NCI-H774 (cell line): Measurements from ENCODE around the gene COPB1.

Experiments used
- DNase-seq: peaks from one replicate; lab custom pipeline; 2025; lab: John Stamatoyannopoulos, UW

Gene COPB1

GRCh38 chr11:14503023-14503422, 3.4 kb upstream of the COPB1 start:
- DNase-seq: no peak

GRCh38 chr11:14502039-14502438, 2.4 kb upstream of the COPB1 start:
- DNase-seq: no peak

DNA sequence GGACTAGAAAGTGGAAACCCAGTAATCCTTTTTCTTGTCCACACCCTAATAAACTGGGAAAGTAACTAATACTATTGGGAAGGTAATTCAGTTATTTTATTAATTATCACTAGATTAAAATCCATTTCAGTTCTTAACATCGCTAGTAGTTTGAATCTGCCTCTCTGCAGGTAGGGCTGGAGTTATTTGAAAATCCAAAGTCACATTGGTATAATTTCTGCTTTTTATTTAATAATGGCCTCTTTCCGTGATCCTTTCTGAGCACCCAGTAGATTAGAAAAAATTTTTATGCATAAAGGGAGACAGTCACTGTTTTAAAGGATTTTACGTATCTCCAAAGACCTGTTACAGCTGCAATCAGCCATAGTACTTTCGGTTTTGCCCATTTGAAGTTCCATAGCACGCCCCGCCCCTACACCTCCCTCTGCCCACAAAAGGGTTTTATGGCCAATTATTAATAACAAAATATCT, 605 bp upstream of the COPB1 start:
- no peak for DNase-seq

GRCh38 chr11:14499178-14499559, 442 bp downstream of the COPB1 start:
- DNase-seq: no peak

DNA sequence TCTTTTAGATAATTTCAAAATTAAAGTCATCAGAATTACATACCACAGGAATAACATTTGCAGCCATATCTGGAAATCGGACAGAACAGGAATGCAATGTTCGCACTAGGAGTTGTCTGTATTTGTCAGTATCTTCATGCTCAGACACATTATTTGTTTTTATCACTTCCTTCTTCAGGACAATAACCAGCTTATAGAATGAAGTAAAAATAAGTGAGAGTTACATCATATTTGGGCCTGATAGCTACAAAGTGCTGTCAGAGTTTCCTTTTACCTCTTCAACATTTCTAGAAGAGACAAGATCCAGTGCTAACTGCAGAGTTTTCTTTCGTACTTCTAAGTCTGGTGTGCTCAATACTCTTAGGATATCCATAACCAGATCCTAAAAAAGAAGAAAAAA, 18.9 kb downstream of the COPB1 start:
- DNase-seq: no peak

DNA sequence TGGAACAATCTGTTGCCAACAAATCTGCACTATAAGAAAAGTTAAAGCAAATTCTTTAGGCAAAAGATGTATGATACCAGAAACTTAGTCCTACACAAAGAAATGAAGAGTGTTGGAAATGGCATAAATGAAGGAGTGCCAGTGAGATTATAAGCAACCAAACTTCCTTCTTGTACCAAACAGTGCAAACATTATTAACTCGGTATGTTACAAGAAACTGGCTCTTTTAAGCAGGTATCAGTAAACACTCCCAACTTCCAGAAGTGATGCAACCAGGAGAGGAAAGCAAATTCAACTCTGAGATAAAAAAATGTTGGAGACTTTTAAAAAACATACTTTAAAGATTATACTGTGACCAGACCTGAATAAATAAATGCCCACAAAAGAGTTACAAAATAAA, 28.5 kb downstream of the COPB1 start:
- DNase-seq: no peak

- no peak for DNase-seq
Observed at GRCh38 chr11:14463623-14464022, 36.0 kb downstream of the COPB1 start.

DNA sequence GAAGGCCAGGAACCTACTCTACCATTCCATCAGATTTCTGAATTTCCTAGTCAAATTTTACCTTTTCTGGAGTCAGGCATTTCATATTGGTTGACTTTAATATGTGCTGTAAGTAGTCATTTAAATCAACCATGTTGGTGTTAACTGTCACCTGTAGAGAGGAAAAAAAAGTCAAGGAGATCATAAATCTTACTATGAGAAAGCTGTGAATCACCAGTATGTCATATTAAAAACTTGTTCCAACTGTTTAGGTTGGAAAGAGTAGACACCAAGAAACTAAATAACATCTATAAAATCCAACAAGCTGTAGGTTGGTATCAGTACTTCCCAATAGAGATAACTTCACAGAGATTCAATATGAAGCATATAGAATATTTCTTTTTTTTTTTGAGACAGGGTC, 39.5 kb downstream of the COPB1 start:
- no peak for DNase-seq

GRCh38 chr11:14458377-14458776, 41.2 kb downstream of the COPB1 start:
- DNase-seq: no peak

DNA sequence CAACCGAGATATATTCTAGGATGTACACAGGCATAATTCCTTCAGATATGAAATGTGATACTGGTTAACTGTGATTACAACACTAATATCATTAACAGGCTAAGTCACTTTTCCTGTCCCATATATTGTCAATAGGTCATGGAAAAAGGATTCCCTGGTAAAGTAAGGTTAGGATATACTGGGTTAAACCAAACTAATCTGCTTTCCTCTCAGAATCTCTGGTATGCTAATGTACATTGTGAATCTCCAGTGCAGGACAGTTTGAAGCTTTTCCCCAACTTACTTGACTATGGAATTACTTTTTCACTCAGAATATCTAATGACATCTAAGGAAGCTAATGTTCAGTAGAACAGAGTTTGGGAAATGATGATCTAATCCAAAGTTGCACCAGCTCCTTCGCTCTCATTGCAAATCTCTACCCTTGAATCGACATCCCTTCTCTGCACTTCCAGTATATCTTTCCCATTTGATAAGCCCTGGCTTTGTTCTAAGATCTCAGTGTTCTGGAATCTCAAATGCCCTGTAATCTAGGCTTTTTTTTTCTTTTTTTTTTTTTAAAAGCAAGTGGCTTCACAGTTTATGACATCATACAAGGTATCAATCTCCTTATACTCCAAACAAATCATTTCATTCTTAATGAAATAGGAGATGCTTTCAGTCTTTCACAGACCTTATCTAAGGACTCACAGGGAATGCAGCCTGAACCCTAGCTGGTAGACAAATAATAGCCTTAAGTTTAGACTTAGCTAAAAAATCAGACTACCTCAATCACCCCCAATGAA, 43.8 kb downstream of the COPB1 start:
- no peak for DNase-seq

- DNase-seq: no peak
Observed at GRCh38 chr11:14454861-14455632, 44.6 kb downstream of the COPB1 start.

- no peak for DNase-seq
Observed at GRCh38 chr11:14451825-14452224, 47.8 kb downstream of the COPB1 start.

DNA sequence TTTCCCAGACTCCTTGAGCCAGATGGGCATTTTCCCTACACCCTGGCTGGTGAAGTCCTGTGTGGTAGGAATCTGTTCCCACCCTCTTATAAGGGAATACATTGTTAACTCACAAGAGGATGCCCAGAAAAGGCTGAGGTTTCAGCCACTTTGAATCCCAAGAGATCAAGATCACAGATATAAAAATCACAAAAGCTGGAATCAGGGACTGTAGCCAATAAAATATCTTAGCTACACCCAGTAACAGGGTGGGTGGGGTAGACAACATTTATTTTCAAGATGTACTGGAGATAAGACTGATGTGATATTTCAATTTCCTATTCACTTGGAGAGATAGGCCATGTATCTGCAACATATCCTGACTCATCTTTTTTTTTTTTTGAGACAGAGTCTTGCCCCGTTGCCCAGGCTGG, 50.3 kb downstream of the COPB1 start:
- no peak for DNase-seq

DNA sequence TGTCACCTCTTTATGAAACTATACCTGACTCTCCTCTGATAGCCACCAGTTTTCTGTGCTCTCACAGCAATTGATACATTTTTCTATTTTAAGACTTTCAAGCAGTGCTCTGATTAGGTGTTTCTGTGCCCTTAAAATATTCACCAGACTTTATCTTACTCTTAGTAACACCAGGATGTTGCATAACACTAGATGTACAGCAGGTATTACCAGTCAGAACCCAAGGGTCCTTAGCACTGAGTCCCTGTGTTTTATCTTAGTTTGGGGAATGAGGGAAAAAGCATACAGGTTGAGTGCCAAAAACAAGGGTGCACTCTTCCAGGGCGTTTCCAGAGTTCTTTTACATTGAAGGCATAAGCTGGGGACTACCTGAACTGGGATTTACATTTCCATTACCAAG, 51.4 kb downstream of the COPB1 start:
- no peak for DNase-seq

DNA sequence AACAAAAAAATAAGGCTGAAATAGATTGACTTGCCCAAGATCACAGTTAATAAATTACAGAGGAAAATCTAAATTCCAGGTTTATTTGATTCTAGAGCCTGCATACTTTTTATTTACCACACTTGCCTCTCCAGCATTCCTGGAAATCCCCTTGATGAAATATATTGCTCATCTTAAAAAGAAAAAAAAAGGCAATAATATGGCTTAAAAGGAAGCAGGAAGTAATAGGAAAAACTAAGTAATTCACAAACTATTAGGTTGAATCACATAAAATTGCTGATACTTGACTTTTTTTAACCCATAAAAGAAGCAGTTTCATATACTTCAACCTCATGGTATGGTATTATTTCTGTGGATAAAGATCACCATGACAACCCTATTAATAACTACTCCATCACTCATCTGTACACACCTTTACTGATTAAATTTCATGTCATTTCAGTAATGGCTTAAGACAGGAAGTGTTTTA, 52.9 kb downstream of the COPB1 start:
- no peak for DNase-seq

DNA sequence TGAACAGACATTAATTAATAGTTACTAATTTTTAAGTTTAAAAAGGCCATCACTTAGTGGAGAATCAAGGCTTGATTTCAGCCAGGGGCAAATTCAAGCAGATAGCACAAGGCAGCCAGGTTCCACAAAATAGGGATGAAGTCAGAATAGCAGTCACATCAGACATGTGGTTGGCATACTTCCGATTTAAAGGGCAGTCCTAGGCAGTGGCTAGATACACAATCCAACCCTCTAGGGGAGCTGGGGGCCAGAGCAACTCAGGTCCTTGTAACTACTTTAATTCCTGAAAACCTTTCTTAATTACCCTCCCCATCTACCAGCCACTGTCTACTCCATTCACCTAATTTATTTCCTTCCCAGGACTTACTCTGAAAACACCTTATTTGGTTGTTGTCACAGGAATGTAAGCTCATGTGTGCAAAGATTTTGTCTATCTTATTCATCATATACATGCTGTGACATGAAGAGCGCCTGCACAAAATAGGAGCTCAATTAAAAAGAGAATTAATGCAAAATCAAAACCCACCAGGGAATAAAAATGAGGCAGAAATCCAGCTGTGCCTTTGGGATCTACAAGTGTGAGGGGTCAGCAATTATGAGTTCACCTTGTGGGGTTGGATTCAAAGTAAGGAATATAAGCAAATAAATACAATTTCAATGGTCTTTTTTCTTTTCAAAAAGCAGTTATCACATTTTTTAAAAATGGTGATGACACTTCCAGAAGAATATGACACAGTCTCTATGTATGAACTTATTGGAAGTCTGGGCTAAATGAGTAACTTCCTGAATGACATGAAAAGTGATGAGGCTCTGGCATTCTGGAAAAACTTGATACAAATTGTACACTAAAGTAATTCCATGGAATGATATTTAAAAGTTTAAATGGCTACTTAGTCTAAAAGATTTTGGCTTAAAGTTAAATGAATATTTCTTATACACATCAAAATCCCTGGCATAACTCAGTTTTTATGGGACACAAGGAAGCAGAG, 53.8 kb downstream of the COPB1 start:
- no peak for DNase-seq

GRCh38 chr11:14444441-14445189, 55.0 kb downstream of the COPB1 start:
- no peak for DNase-seq

DNA sequence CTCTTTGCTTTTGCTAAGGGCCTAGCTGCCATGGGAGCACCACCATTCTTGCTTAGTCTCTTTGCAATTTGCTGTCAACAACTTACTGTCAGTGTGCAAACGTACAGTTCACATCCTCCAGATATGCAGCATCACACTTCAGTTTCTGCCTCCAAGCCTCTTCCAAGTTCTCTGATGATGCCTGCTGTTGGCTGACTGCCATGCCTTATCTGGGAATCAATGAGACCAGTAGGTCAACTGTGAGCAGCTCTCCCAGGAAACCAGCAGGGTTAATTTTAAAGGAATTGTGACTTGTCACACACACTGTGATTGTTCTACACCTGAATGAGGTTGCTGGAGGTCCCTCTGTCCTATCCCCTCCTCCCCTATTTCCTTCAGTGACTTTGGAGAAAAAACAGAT, 56.0 kb downstream of the COPB1 start:
- DNase-seq: no peak

DNA sequence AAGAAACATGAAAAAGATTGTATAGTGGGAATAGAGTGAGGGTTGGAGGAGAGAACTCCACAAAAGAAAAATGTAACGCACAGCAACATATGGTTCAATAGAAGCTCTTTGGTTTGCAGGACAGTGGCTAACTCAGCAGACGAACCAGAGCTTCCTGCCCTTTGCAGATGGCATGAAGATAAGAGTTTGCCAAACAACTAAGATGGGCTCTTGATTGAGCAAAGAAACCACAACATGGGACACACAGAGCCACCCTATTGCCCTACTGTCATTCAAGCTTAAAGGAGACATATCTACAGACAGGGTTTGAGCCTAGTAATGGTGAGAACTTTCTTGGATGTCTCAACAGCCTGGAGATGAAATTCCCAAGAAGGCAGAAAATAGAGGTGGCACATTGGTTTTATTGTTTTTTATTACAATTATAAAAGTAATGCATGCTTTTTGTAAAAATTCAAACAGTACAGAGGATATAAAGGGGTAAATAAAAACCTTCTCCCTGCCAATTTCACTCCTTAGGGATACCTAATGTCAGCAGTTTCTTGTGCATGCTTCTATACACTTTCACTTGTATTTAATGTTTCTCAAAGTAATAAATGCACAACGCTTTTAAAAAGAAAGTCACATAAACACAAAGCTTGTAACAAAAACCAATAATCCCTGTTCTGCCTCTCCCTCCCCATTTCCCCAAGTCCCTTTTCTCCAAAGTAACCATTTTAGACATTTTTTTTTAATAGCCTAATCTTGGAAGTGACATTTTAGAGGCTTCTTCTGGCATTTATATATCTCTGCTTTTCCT, 63.7 kb downstream of the COPB1 start:
- no peak for DNase-seq

DNA sequence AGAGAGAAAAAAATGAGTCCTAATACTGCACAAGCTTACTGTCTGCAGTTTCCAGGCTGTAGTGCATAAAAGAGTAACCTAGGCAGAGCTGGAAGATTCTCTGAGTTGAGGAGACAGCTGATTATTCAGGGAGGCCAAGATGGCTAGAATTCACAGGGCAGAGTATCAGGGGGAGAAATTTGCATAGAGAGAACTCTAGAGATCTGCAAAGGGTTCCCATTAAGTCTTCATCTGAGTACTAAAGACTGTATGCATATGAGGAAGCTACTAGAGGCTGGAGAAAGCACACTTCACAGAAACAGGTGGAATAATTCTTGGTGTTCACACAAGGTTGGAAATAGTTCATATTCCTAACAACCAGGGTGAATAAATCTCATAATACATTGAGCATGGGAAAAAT, 74.0 kb downstream of the COPB1 start:
- no peak for DNase-seq

DNA sequence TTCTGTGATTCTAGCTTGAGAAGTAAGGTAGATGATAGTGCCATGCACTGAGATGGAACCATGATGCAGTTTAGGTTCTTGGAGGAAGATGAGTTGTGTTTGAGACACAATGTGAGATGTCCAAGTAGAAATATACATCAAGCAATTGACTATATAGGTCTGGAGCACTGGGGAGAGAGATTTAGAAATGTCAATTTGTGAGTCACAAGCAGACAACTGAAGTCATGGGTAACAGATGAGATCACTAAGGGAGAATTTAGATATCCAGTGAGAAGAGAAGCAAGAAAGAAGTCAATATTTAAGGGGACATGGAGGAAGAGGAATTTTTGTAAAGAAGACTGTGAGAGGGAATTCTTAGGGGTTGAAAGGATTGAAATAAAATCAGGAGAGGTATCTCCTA, 75.5 kb downstream of the COPB1 start:
- DNase-seq: no peak
